ENCODE measurements around the gene ANXA10.

GRCh38 chr4:168128601-168129000, 36.3 kb downstream of the ANXA10 start:
- TF ChIP-seq CTCF (IDR thresholded peaks at IDR 0.05; ENCODE audit: extremely low read depth in 1 of 2, insufficient read depth in 1 of 2, low read depth in 1 of 2, low read length in 2 of 2) = no peak
- TF ChIP-seq MYC (IDR thresholded peaks at IDR 0.05; ENCODE audit: low read depth, low read length) = no peak
- TF ChIP-seq POLR2AphosphoS5 (IDR thresholded peaks at IDR 0.05; ENCODE audit: insufficient read depth, low read depth, low read length) = no peak
- TF ChIP-seq EZH2 (IDR thresholded peaks at IDR 0.05; ENCODE audit: borderline replicate concordance, low read depth, low read length, severe bottlenecking) = no peak
